Mesendoderm (in vitro differentiated cells): ENCODE results near the gene ATN1.
"Not testable (repeated sequence)": the region's sequence is repeated elsewhere in the genome, so short reads cannot be mapped to it uniquely, and the experiment has no call there.

Experiments
- DNase-seq: peaks from one replicate; pipeline ENCODE4 v3.0.0; 2013
- H2AK5ac ChIP-seq: 2 replicates; pipeline ENCODE4 v1.6.1; 2013; ENCODE audit warnings: low read length, inconsistent platforms
- H2BK120ac ChIP-seq: 2 replicates; pipeline ENCODE4 v1.6.1; 2013; ENCODE audit warnings: low read depth, mild to moderate bottlenecking, low read length, moderate library complexity, mixed read lengths
- H2BK15ac ChIP-seq: replicated peaks from 2 replicates; pipeline ENCODE4 v1.6.1; 2013; ENCODE audit warnings: low read depth, mild to moderate bottlenecking, moderate library complexity
- H2BK5ac ChIP-seq: 2 replicates; pipeline ENCODE4 v1.6.1; 2013; ENCODE audit warnings: low read length, inconsistent platforms
- H3K18ac ChIP-seq: 2 replicates; pipeline ENCODE4 v1.6.1; 2013; ENCODE audit warnings: mild to moderate bottlenecking, low read length, mixed read lengths
- H3K23ac ChIP-seq: one replicate; pipeline ENCODE4 v1.6.1; 2013; ENCODE audit warnings: low read length
- H3K27ac ChIP-seq: 2 replicates; pipeline ENCODE4 v1.5.1; 2013; ENCODE audit warnings: low read depth, mild to moderate bottlenecking, inconsistent platforms, low read length, moderate library complexity
- H3K27me3 ChIP-seq: 2 replicates; pipeline ENCODE4 v1.6.1; 2013; ENCODE audit warnings: low read length, control low read depth, mild to moderate bottlenecking, inconsistent platforms; ENCODE audit not compliant: insufficient read depth, poor library complexity
- H3K36me3 ChIP-seq: 2 replicates; pipeline ENCODE4 v1.6.1; 2013; ENCODE audit warnings: low read length, inconsistent platforms; ENCODE audit not compliant: control insufficient read depth, insufficient read depth
- H3K4ac ChIP-seq: one replicate; pipeline ENCODE4 v1.6.1; 2013; ENCODE audit warnings: low read depth, mild to moderate bottlenecking, low read length, moderate library complexity
- H3K4me1 ChIP-seq: 2 replicates; pipeline ENCODE4 v1.6.1; 2013; ENCODE audit warnings: low read depth, low read length, inconsistent platforms; ENCODE audit not compliant: control insufficient read depth
- H3K4me2 ChIP-seq: 2 replicates; pipeline ENCODE4 v1.6.1; 2013; ENCODE audit warnings: low read length
- H3K4me3 ChIP-seq: 2 replicates; pipeline ENCODE4 v1.5.1; 2013; ENCODE audit warnings: mild to moderate bottlenecking, low read length
- H3K56ac ChIP-seq: one replicate; pipeline ENCODE4 v1.6.1; 2013; ENCODE audit warnings: low read length
- H3K79me1 ChIP-seq: 2 replicates; pipeline ENCODE4 v1.6.1; 2013; ENCODE audit warnings: low read length, inconsistent platforms
- H3K79me2 ChIP-seq: 2 replicates; pipeline ENCODE4 v1.6.1; 2013; ENCODE audit warnings: mild to moderate bottlenecking, low read length; ENCODE audit not compliant: control insufficient read depth, insufficient read depth
- H3K9ac ChIP-seq: 2 replicates; pipeline ENCODE4 v1.6.1; 2013; ENCODE audit warnings: low read length, inconsistent platforms
- H4K5ac ChIP-seq: one replicate; pipeline ENCODE4 v1.6.1; 2013; ENCODE audit warnings: low read length
- H4K8ac ChIP-seq: one replicate; pipeline ENCODE4 v1.6.1; 2013; ENCODE audit warnings: low read depth, mild to moderate bottlenecking, control low read depth, low read length, moderate library complexity
- WGBS: extraction: QIAGEN DNeasy Blood & Tissue Kit; methylation state at CpG from one replicate; pipeline ENCODE4 v1.1.7; 2013; ENCODE audit warnings: low lambda C conversion rate, missing lambda C conversion rate; ENCODE audit not compliant: insufficient coverage; ENCODE audit errors: extremely low coverage; 5-methylcytosine and 5-hydroxymethylcytosine counted together

Gene ATN1

GRCh38 chr12:6890789-6891645 lies 36.7 kb upstream of the ATN1 start:
- peaks cover 4% of the 10 kb centered on the region for H3K4me1 ChIP-seq
- peak overlapping the region; percentile 33 for H2BK5ac ChIP-seq
- peak overlapping the region; percentile 98 for H3K18ac ChIP-seq
- no peak overlapping the region for H2AK5ac ChIP-seq
- H3K36me3 ChIP-seq: no peaks in the 10 kb centered on the region
- H3K4me3 ChIP-seq: peak overlapping the region; percentile 35
- peak overlapping the region; percentile 76 for H3K4me2 ChIP-seq
- peak overlapping the region; percentile 88 for H3K27ac ChIP-seq
- H2BK15ac ChIP-seq: peak overlapping the region; percentile 98
- no peaks in the 10 kb centered on the region for H3K27me3 ChIP-seq
- H3K23ac ChIP-seq: no peak overlapping the region
- no peaks in the 10 kb centered on the region for H3K79me2 ChIP-seq
- H4K8ac ChIP-seq: peak overlapping the region; percentile 95
- DNase-seq: peak; percentile 98
- WGBS: no CpG with 5 or more reads among the region's 68 CpGs
- peak overlapping the region; percentile 96 for H2BK120ac ChIP-seq
- H3K79me1 ChIP-seq: no peaks in the 10 kb centered on the region
- peak overlapping the region; percentile 85 for H3K9ac ChIP-seq
- peak overlapping the region; percentile 71 for H4K5ac ChIP-seq
- H3K4ac ChIP-seq: peak overlapping the region; percentile 85
- peak overlapping the region; percentile 88 for H3K56ac ChIP-seq

GRCh38 chr12:6891646-6892001 lies 36.1 kb upstream of the ATN1 start:
- no peak overlapping the region for H3K23ac ChIP-seq
- H4K5ac ChIP-seq: no peak overlapping the region

GRCh38 chr12:6892683-6893082 lies 35.1 kb upstream of the ATN1 start:
- H3K36me3 ChIP-seq, H2BK5ac ChIP-seq, H2BK15ac ChIP-seq, H3K79me2 ChIP-seq, H3K27me3 ChIP-seq, H2AK5ac ChIP-seq, H3K56ac ChIP-seq, H3K18ac ChIP-seq, H2BK120ac ChIP-seq, H3K4me3 ChIP-seq, H3K23ac ChIP-seq, H4K8ac ChIP-seq, DNase-seq, H3K79me1 ChIP-seq, H3K4me1 ChIP-seq, H3K4me2 ChIP-seq, H3K9ac ChIP-seq, H3K4ac ChIP-seq, H3K27ac ChIP-seq, H4K5ac ChIP-seq: not testable (repeated sequence)
- whole genome bisulfite sequencing: no CpG with 5 or more reads among the region's 3 CpGs

More at GRCh38 chr12:6891646-6892001, 36.1 kb upstream of the ATN1 start:
- Histone ChIP-seq H2AK5ac (no peak overlapping the region), H4K8ac (no peak overlapping the region), H3K36me3 (no peaks in the 10 kb centered on the region), H3K9ac (peak overlapping the region; percentile 85), H3K4ac (no peak overlapping the region), H3K18ac (peak overlapping the region; percentile 82), H3K79me1 (no peaks in the 10 kb centered on the region), H3K27ac (no peak overlapping the region), H3K27me3 (no peaks in the 10 kb centered on the region), H3K79me2 (no peaks in the 10 kb centered on the region), H2BK15ac (no peak overlapping the region), H2BK120ac (peak overlapping the region; percentile 19), H3K4me1 (peaks cover 4% of the 10 kb centered on the region), H3K4me2 (no peak overlapping the region), H3K4me3 (no peak overlapping the region), H2BK5ac (no peak overlapping the region), H3K56ac (peak overlapping the region; percentile 88)
- DNase-seq: no peak
- no CpG with 5 or more reads among the region's 5 CpGs for WGBS

DNA sequence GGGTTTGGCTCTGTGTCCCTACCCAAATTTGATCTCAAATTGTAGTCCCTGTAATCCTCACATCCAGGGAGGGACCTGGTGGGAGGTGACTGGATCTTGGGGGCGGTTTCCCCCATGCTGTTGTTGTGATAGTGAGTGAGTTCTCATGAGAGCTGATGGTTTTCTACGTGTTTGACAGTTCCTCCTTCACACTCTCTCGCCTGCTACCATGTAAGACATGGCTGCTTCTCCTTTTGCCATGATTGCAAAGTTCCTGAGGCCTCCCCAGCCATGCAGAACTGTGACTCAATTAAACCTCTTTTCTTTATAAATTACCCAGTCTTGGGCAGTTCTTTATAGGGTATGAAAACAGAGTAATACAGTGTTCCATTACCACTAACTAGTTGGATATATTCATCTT lies 33.4 kb upstream of the ATN1 start:
- Histone ChIP-seq H2BK120ac (no peak overlapping the region), H3K9ac (no peak overlapping the region), H3K18ac (no peak overlapping the region), H3K4ac (no peak overlapping the region), H4K5ac (no peak overlapping the region), H3K4me3 (no peak overlapping the region), H3K4me1 (peaks cover 4% of the 10 kb centered on the region), H3K27me3 (no peaks in the 10 kb centered on the region), H3K27ac (no peak overlapping the region), H3K36me3 (no peaks in the 10 kb centered on the region), H3K23ac (no peak overlapping the region), H2BK5ac (no peak overlapping the region), H4K8ac (no peak overlapping the region), H3K79me1 (no peaks in the 10 kb centered on the region), H3K79me2 (no peaks in the 10 kb centered on the region), H2BK15ac (no peak overlapping the region), H3K4me2 (no peak overlapping the region), H2AK5ac (no peak overlapping the region), H3K56ac (no peak overlapping the region)
- DNase-seq: no peak
- no CpG with 5 or more reads among the region's 3 CpGs for WGBS

DNA sequence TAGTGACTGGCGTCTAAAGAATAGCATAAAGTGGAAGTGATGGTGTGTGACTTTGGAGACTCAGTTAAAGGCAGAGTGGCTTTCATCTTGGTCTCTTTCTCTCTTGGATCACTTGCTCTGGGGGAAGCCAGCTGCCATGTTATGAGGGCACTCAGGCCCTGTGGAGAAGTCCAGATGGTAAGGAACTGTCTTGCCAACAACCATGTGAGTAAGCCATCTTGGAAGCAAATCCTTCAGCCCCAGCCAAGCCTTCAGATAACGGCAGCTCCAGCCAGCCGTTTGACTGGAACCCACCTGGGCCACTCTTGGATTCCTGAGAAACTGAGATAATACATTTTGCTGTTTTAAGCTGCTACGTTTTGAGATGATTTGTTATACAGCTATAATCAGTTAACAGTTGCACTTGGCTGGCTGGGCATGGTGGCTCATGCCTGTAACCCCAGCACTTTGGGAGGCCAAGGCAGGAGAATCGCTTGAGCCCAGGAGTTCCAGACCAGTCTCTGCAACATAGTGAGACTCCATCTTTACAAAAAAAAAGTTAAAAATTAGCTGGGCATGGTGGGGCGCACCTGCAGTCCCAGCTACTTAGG lies 30.8 kb upstream of the ATN1 start:
- Histone ChIP-seq H3K4me3 (no peak overlapping the region), H3K18ac (no peak overlapping the region), H2BK5ac (no peak overlapping the region), H3K4me1 (no peaks in the 10 kb centered on the region), H4K8ac (no peak overlapping the region), H3K79me1 (no peaks in the 10 kb centered on the region), H3K23ac (no peak overlapping the region), H2BK120ac (no peak overlapping the region), H2AK5ac (no peak overlapping the region), H3K36me3 (no peaks in the 10 kb centered on the region), H3K56ac (no peak overlapping the region), H3K27ac (no peak overlapping the region), H2BK15ac (no peak overlapping the region), H3K79me2 (no peaks in the 10 kb centered on the region), H3K27me3 (no peaks in the 10 kb centered on the region), H4K5ac (no peak overlapping the region), H3K9ac (no peak overlapping the region), H3K4ac (no peak overlapping the region), H3K4me2 (no peak overlapping the region)
- no peak for DNase-seq
- WGBS: no CpG with 5 or more reads among the region's 6 CpGs
